Body of pancreas (tissue), 4 donors: Measurements from ENCODE around the gene THY1.

Source experiments
- CTCF ChIP-seq, 7 experiments: fragments of 450-650 bp in 4 of 7; fragments of 200-600 bp in 3 of 7; sonication (generic) in 3 of 7; IDR thresholded peaks; one replicate each; pipeline ENCODE4 v1.5.1; 2016 to 2019; ENCODE audit warnings: antibody characterized with exemption in 7 of 7
- POLR2A ChIP-seq, 3 donors: fragments of 450-650 bp; IDR thresholded peaks; one replicate each; pipeline ENCODE4 v1.6.1; 2016; ENCODE audit warnings: antibody characterized with exemption in 3 of 3, mild to moderate bottlenecking in 2 of 3

GRCh38 chr11:119380160-119380826 lies 42.7 kb downstream of the THY1 start:
- no peak for TF ChIP-seq CTCF (IDR thresholded peaks at IDR 0.05)
- TF ChIP-seq POLR2A (IDR thresholded peaks at IDR 0.05) = no peak
